HFFc6 (cell line): Measurements from ENCODE around the gene LARP4. TPM values are rescaled to one million over a fixed set of nuclear protein-coding genes. Genes with fewer than 3 reads are reported as not detected.
"Not testable (repeated sequence)": the region's sequence is repeated elsewhere in the genome, so short reads cannot be mapped to it uniquely, and the experiment has no call there.

Source experiments
- DNase-seq: peaks from one replicate; pipeline ENCODE4 v3.0.0-alpha.2; 2018
- H3K27ac Mint-ChIP-seq: 2 replicates; pipeline ENCODE4 v1.8.0; 2020; ENCODE audit warnings: mild to moderate bottlenecking, mixed read lengths
- H3K27me3 Mint-ChIP-seq: 2 replicates; pipeline ENCODE4 v1.8.0; 2021; ENCODE audit warnings: mild to moderate bottlenecking, moderate library complexity, mixed read lengths; ENCODE audit not compliant: insufficient read depth
- H3K36me3 Mint-ChIP-seq: 2 replicates; pipeline ENCODE4 v1.8.0; 2021; ENCODE audit warnings: low read depth, mixed read lengths
- H3K4me1 Mint-ChIP-seq: 2 replicates; pipeline ENCODE4 v1.8.0; 2020; ENCODE audit warnings: low read depth, mixed read lengths
- H3K4me3 Mint-ChIP-seq: 2 replicates; pipeline ENCODE4 v1.8.0; 2020; ENCODE audit warnings: mild to moderate bottlenecking, moderate library complexity, mixed read lengths
- H3K9me3 Mint-ChIP-seq: 2 replicates; pipeline ENCODE4 v1.8.0; 2020; ENCODE audit warnings: mild to moderate bottlenecking, mixed read lengths
- CTCF ChIP-seq: fragments of 200-600 bp; sonication (generic); IDR thresholded peaks from 2 replicates; pipeline ENCODE4 v1.5.0; 2021; ENCODE audit warnings: antibody characterized with exemption, mild to moderate bottlenecking
- total RNA-seq, 6 experiments: library from RNA; stranded (reverse); fragmentation: NEBNext Ultra II Directional; extraction: Animal tissue kit (Norgen Biotek cat#: 25700); gene quantifications; 2 replicates in 1 of 6; 3 replicates in 5 of 6; pipeline ENCODE4 v1.2.3, GENCODE V29; 2021

LARP4 gene
- total RNA-seq, 6 experiments from 2014 or later, result 51.3 to 59.6 (median 57.2) TPM

- Mint-ChIP-seq H3K4me1 (no peaks in the 10 kb centered on the region), H3K27me3 (no peaks in the 10 kb centered on the region), H3K9me3 (no peaks in the 10 kb centered on the region), H3K36me3 (peaks cover 33% of the 10 kb centered on the region), H3K27ac (0 out of 2 replicates have a peak overlapping the region, but pooled peaks have one; percentile 10), H3K4me3 (no peak overlapping the region)
- DNase-seq, result no peak
- no peak for TF ChIP-seq CTCF
Measured at GRCh38 chr12:50442178-50442908, 41.7 kb downstream of the LARP4 start.

- not testable (repeated sequence) for H3K27me3 Mint-ChIP-seq, H3K9me3 Mint-ChIP-seq, H3K27ac Mint-ChIP-seq, DNase-seq, H3K4me1 Mint-ChIP-seq, H3K4me3 Mint-ChIP-seq
- H3K36me3 Mint-ChIP-seq, result peaks cover 33% of the 10 kb centered on the region
Measured at GRCh38 chr12:50449671-50450070, 49.0 kb downstream of the LARP4 start.

GRCh38 chr12:50452795-50453194, 52.1 kb downstream of the LARP4 start:
- no peak overlapping the region for H3K4me3 Mint-ChIP-seq

GRCh38 chr12:50453872-50454271, 53.2 kb downstream of the LARP4 start:
- H3K9me3 Mint-ChIP-seq, result no peaks in the 10 kb centered on the region
- H3K27ac Mint-ChIP-seq, result no peak overlapping the region
- no peak for DNase-seq
- H3K4me3 Mint-ChIP-seq, result no peak overlapping the region
- peaks cover 4% of the 10 kb centered on the region; the same call in 1 of the 2 replicates for H3K27me3 Mint-ChIP-seq
- H3K4me1 Mint-ChIP-seq, result peaks cover 10% of the 10 kb centered on the region; the same call in 1 of the 2 replicates
- no peak for TF ChIP-seq CTCF
- peaks cover 20% of the 10 kb centered on the region for H3K36me3 Mint-ChIP-seq

More at GRCh38 chr12:50452795-50453194, 52.1 kb downstream of the LARP4 start:
- DNase-seq, result no peak
- Mint-ChIP-seq H3K36me3 (peaks cover 25% of the 10 kb centered on the region), H3K27ac (no peak overlapping the region), H3K4me1 (no peaks in the 10 kb centered on the region; the same call in 1 of the 2 replicates), H3K27me3 (peaks cover 4% of the 10 kb centered on the region; the same call in 1 of the 2 replicates), H3K9me3 (no peaks in the 10 kb centered on the region)
- no peak for TF ChIP-seq CTCF

GRCh38 chr12:50458606-50459005, 57.9 kb downstream of the LARP4 start:
- Mint-ChIP-seq H3K27me3 (peaks cover 5% of the 10 kb centered on the region), H3K27ac (no peak overlapping the region), H3K9me3 (no peaks in the 10 kb centered on the region), H3K4me1 (peaks cover 11% of the 10 kb centered on the region; the same call in 1 of the 2 replicates), H3K4me3 (no peak overlapping the region), H3K36me3 (peaks cover 20% of the 10 kb centered on the region)
- peak; percentile 7 for DNase-seq
- TF ChIP-seq CTCF, result no peak

GRCh38 chr12:50467439-50467838, 66.8 kb downstream of the LARP4 start:
- no peak for DNase-seq
- Mint-ChIP-seq H3K36me3 (peaks cover 49% of the 10 kb centered on the region), H3K27ac (no peak overlapping the region), H3K9me3 (no peaks in the 10 kb centered on the region), H3K27me3 (peaks cover 2% of the 10 kb centered on the region), H3K4me1 (peaks cover 7% of the 10 kb centered on the region; the same call in 1 of the 2 replicates), H3K4me3 (no peak overlapping the region)
- TF ChIP-seq CTCF, result no peak
